ENCODE measurements around the gene OR56A1.

OR56A1 gene

DNA sequence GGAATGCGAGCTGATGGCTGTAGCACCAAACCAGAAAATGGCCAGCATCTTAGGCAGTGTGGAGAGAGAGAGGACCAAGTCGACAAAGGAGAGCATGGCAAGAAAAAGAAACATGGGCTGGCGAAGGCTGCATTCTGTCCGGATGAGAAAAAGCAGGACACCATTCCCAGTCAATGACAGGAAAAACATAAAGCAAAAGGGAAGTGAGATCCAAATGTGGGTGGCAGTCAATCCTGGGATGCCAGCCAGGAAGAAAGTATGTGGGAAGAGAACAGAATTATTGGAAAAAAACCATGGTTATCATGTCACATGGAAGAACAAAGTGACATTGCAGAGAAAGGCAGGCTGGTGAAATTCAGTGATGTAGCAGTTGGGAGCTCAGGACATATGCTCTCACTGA lies 36.9 kb upstream of the OR56A1 start:
- H4K20me1 ChIP-seq (ENCODE audit: control insufficient read depth, insufficient read depth, low read depth, low read length): no peaks in the 10 kb centered on the region
- H3K36me3 ChIP-seq (ENCODE audit: control insufficient read depth, low read length): no peaks in the 10 kb centered on the region
- H3F3A ChIP-seq (ENCODE audit: control insufficient read depth, insufficient read depth): no peaks in the 10 kb centered on the region
- no peaks in the 10 kb centered on the region for H3K27me3 ChIP-seq (ENCODE audit: control insufficient read depth, low read length)
- H3K79me2 ChIP-seq (ENCODE audit: control insufficient read depth, low read length): no peaks in the 10 kb centered on the region
- no peaks in the 10 kb centered on the region for H3K9me3 ChIP-seq (ENCODE audit: control insufficient read depth, insufficient read depth, low read length)
- TF ChIP-seq, protein P1, sequence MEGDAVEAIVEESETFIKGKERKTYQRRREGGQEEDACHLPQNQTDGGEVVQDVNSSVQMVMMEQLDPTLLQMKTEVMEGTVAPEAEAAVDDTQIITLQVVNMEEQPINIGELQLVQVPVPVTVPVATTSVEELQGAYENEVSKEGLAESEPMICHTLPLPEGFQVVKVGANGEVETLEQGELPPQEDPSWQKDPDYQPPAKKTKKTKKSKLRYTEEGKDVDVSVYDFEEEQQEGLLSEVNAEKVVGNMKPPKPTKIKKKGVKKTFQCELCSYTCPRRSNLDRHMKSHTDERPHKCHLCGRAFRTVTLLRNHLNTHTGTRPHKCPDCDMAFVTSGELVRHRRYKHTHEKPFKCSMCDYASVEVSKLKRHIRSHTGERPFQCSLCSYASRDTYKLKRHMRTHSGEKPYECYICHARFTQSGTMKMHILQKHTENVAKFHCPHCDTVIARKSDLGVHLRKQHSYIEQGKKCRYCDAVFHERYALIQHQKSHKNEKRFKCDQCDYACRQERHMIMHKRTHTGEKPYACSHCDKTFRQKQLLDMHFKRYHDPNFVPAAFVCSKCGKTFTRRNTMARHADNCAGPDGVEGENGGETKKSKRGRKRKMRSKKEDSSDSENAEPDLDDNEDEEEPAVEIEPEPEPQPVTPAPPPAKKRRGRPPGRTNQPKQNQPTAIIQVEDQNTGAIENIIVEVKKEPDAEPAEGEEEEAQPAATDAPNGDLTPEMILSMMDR (IDR thresholded peaks at IDR 0.05; ENCODE audit: low read depth, low read length, poor library complexity, severe bottlenecking): no peak
- TF ChIP-seq EZH2phosphoT487 (IDR thresholded peaks at IDR 0.05; ENCODE audit: borderline replicate concordance, low read length): no peak
- H3K9me2 ChIP-seq (replicated peaks; ENCODE audit: control insufficient read depth, low read length): no peaks in the 10 kb centered on the region; the same call in 1 of the 2 replicates
- H3K4me3 ChIP-seq (ENCODE audit: low read length): no peak overlapping the region
- no peak overlapping the region for H3K4me2 ChIP-seq (ENCODE audit: low read length)
- no peak overlapping the region for H3K27ac ChIP-seq (ENCODE audit: low read depth, low read length)
- no peaks in the 10 kb centered on the region for H3K4me1 ChIP-seq (ENCODE audit: control insufficient read depth, low read length)

GRCh38 chr11:6062691-6063358 lies 32.3 kb upstream of the OR56A1 start:
- Histone ChIP-seq H3K9me2 (replicated peaks; ENCODE audit: control insufficient read depth, low read length) (no peaks in the 10 kb centered on the region; the same call in 1 of the 2 replicates), H3K4me3 (ENCODE audit: low read length) (no peak overlapping the region), H3K36me3 (ENCODE audit: control insufficient read depth, low read length) (no peaks in the 10 kb centered on the region), H3K27ac (ENCODE audit: low read depth, low read length) (no peak overlapping the region), H3K27me3 (ENCODE audit: control insufficient read depth, low read length) (no peaks in the 10 kb centered on the region), H3K9me3 (ENCODE audit: control insufficient read depth, insufficient read depth, low read length) (no peaks in the 10 kb centered on the region), H3K79me2 (ENCODE audit: control insufficient read depth, low read length) (no peaks in the 10 kb centered on the region), H4K20me1 (ENCODE audit: control insufficient read depth, insufficient read depth, low read depth, low read length) (no peaks in the 10 kb centered on the region), H3F3A (ENCODE audit: control insufficient read depth, insufficient read depth) (no peaks in the 10 kb centered on the region), H3K4me1 (ENCODE audit: control insufficient read depth, low read length) (no peaks in the 10 kb centered on the region), H3K4me2 (ENCODE audit: low read length) (no peak overlapping the region)
- no peak for TF ChIP-seq EZH2phosphoT487 (IDR thresholded peaks at IDR 0.05; ENCODE audit: borderline replicate concordance, low read length)
- TF ChIP-seq, protein P1 (IDR thresholded peaks at IDR 0.05; ENCODE audit: low read depth, low read length, poor library complexity, severe bottlenecking): no peak

DNA sequence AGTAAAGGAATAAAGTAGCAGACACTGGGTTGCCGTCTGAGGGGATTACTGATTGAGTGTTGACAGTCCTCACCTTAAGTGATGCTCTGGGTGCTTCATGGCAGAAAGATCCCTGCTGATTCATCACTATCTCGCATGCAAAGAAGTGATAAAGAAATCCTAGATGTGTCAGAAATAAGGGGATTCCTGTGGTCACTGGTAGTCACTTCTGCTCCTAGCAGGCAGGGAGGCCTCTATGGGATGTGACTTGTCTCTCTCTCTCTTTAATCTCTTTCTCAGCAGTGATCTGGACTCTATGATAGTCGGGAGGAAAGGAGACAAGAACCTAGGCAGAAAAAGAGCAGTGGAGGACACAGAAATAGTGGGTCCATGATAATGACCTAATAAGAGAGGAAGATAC lies 30.9 kb upstream of the OR56A1 start:
- Histone ChIP-seq H3K27ac (ENCODE audit: low read depth, low read length) (no peak overlapping the region), H3K36me3 (ENCODE audit: control insufficient read depth, low read length) (no peaks in the 10 kb centered on the region), H3K9me3 (ENCODE audit: control insufficient read depth, insufficient read depth, low read length) (no peaks in the 10 kb centered on the region), H3K9me2 (replicated peaks; ENCODE audit: control insufficient read depth, low read length) (no peaks in the 10 kb centered on the region), H3F3A (ENCODE audit: control insufficient read depth, insufficient read depth) (no peaks in the 10 kb centered on the region), H3K79me2 (ENCODE audit: control insufficient read depth, low read length) (no peaks in the 10 kb centered on the region), H3K4me2 (ENCODE audit: low read length) (no peak overlapping the region), H4K20me1 (ENCODE audit: control insufficient read depth, insufficient read depth, low read depth, low read length) (no peaks in the 10 kb centered on the region), H3K4me1 (ENCODE audit: control insufficient read depth, low read length) (no peaks in the 10 kb centered on the region), H3K27me3 (ENCODE audit: control insufficient read depth, low read length) (no peaks in the 10 kb centered on the region), H3K4me3 (ENCODE audit: low read length) (no peak overlapping the region)
- TF ChIP-seq, protein P1 (IDR thresholded peaks at IDR 0.05; ENCODE audit: low read depth, low read length, poor library complexity, severe bottlenecking): no peak
- no peak for TF ChIP-seq EZH2phosphoT487 (IDR thresholded peaks at IDR 0.05; ENCODE audit: borderline replicate concordance, low read length)

Data from DOHH2 (cell line).